ENCODE data around the gene DOCK1. TPM values are rescaled to one million over a fixed set of nuclear protein-coding genes. Genes with fewer than 3 reads are reported as not detected.

DOCK1 gene
- total RNA-seq, 4 donors from 2014 or later: 4.3 to 6.0 (median 4.8) TPM

- Histone ChIP-seq H3K4me3 (no peak overlapping the region), H3K4me1 (no peaks in the 10 kb centered on the region), H3K27ac (no peak overlapping the region), H3K36me3 (no peaks in the 10 kb centered on the region), H3K27me3 (no peaks in the 10 kb centered on the region), H3K9me3 (no peaks in the 10 kb centered on the region)
- in situ Hi-C loops (cut with MboI; ENCODE audit: low sequenced_read_pairs in 4 of 4) (no loop called here), intact Hi-C loops (cut with DNase I; ENCODE audit: low total_unique reads) (no loop called here)
- DNase-seq (no peak), ATAC-seq (no peak)
- TF ChIP-seq CTCF (IDR thresholded peaks at IDR 0.05 in 4 of 5, conservative IDR thresholded peaks at IDR 0.05 in 1 of 5) (no peak), POLR2A (IDR thresholded peaks at IDR 0.05) (no peak)
Observed at GRCh38 chr10:127338399-127339110, 433.3 kb downstream of the DOCK1 start.

- ATAC-seq (no peak), DNase-seq (no peak)
- intact Hi-C loops (cut with DNase I; ENCODE audit: low total_unique reads) (no loop called here), in situ Hi-C loops (cut with MboI; ENCODE audit: low sequenced_read_pairs in 4 of 4) (no loop called here)
- no peaks in the 10 kb centered on the region for H3K4me1 ChIP-seq
- H3K9me3 ChIP-seq: no peaks in the 10 kb centered on the region
- H3K27me3 ChIP-seq: no peaks in the 10 kb centered on the region
- TF ChIP-seq CTCF (IDR thresholded peaks at IDR 0.05 in 4 of 5, conservative IDR thresholded peaks at IDR 0.05 in 1 of 5): no peak
- no peak for TF ChIP-seq POLR2A (IDR thresholded peaks at IDR 0.05)
- H3K27ac ChIP-seq: no peak overlapping the region
- H3K36me3 ChIP-seq: no peaks in the 10 kb centered on the region
- no peak overlapping the region for H3K4me3 ChIP-seq
Observed at GRCh38 chr10:127343821-127344220, 438.6 kb downstream of the DOCK1 start.

GRCh38 chr10:127344346-127344745 lies 439.1 kb downstream of the DOCK1 start:
- TF ChIP-seq CTCF (IDR thresholded peaks at IDR 0.05 in 4 of 5, conservative IDR thresholded peaks at IDR 0.05 in 1 of 5): no peak
- no peak for TF ChIP-seq POLR2A (IDR thresholded peaks at IDR 0.05)
- H3K9me3 ChIP-seq: no peaks in the 10 kb centered on the region
- no peaks in the 10 kb centered on the region for H3K27me3 ChIP-seq
- no peak overlapping the region for H3K27ac ChIP-seq
- in situ Hi-C loops (cut with MboI; ENCODE audit: low sequenced_read_pairs in 4 of 4) (no loop called here), intact Hi-C loops (cut with DNase I; ENCODE audit: low total_unique reads) (no loop called here)
- no peak for ATAC-seq
- no peak overlapping the region for H3K4me3 ChIP-seq
- H3K36me3 ChIP-seq: no peaks in the 10 kb centered on the region
- no peaks in the 10 kb centered on the region for H3K4me1 ChIP-seq
- DNase-seq: no peak

- Histone ChIP-seq H3K9me3 (no peaks in the 10 kb centered on the region), H3K36me3 (no peaks in the 10 kb centered on the region), H3K27me3 (no peaks in the 10 kb centered on the region), H3K4me1 (no peaks in the 10 kb centered on the region), H3K27ac (no peak overlapping the region), H3K4me3 (no peak overlapping the region)
- intact Hi-C loops (cut with DNase I; ENCODE audit: low total_unique reads) (no loop called here), in situ Hi-C loops (cut with MboI; ENCODE audit: low sequenced_read_pairs in 4 of 4) (no loop called here)
- TF ChIP-seq POLR2A (IDR thresholded peaks at IDR 0.05) (no peak), CTCF (IDR thresholded peaks at IDR 0.05 in 4 of 5, conservative IDR thresholded peaks at IDR 0.05 in 1 of 5) (no peak)
- no peak for DNase-seq
- ATAC-seq: no peak
Observed at GRCh38 chr10:127345231-127345965, 440.2 kb downstream of the DOCK1 start.

Measured in gastrocnemius medialis (tissue), 4 donors.